ENCODE data around the gene SLC46A1.

SLC46A1 gene

GRCh38 chr17:28379814-28380801 is 25.9 kb downstream of the SLC46A1 start:
- DNase-seq (ENCODE audit: low spot score), result no peak

GRCh38 chr17:28372945-28373274 is 33.1 kb downstream of the SLC46A1 start:
- no peak for DNase-seq (ENCODE audit: low spot score)

GRCh38 chr17:28372203-28372944 is 33.6 kb downstream of the SLC46A1 start:
- no peak for DNase-seq (ENCODE audit: low spot score)

GRCh38 chr17:28371245-28372202 is 34.5 kb downstream of the SLC46A1 start, which contains the start of gene SARM1:
TSS of gene SARM1 (plus strand) at chr17:28371694. CDS start at chr17:28372033, 339 bp downstream.
- DNase-seq (ENCODE audit: low spot score), result peak; percentile 82

DNA sequence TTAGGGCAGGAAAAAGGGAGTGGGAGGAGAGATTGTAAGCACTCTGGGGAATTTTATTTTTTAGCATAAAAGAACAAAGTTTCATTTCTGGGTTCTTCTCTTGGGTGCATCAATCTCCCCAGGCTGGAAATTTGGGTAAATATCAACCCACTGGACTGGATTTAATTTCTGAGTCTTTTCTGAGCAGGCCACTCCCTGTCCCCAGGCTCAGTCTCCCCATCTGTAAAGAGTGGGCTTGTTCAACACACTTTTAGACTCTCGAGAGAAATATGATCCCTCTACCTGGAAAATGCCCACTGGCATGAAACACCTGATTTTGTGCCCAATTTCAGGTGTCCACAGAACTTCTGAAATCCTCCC is 35.3 kb downstream of the SLC46A1 start:
- no peak for DNase-seq (ENCODE audit: low spot score)

GRCh38 chr17:28370035-28370743 is 35.8 kb downstream of the SLC46A1 start, which contains the start of gene VTN:
TSS of gene VTN (minus strand) at chr17:28370307. CDS start at chr17:28370203, 104 bp downstream.
- no peak for DNase-seq (ENCODE audit: low spot score)

DNA sequence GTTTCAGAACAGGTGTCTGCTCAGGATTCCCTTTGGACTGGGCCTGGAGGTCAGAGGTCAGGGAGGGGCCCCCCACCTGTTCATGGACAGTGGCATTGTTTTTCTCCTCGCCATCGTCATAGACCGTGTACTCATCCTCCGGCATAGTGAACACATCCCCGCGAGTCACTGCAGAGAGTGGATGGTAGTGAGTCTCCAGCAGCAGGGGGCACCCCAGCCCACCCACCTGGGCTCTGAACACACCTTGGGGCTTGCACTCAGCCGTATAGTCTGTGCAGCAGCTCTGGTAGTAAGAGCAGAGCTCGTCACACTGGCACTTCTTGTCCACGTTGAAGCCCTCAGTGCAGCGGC is 36.4 kb downstream of the SLC46A1 start:
- no peak for DNase-seq (ENCODE audit: low spot score)

- DNase-seq (ENCODE audit: low spot score), result no peak
Observed at GRCh38 chr17:28368915-28369683, 36.9 kb downstream of the SLC46A1 start.

DNA sequence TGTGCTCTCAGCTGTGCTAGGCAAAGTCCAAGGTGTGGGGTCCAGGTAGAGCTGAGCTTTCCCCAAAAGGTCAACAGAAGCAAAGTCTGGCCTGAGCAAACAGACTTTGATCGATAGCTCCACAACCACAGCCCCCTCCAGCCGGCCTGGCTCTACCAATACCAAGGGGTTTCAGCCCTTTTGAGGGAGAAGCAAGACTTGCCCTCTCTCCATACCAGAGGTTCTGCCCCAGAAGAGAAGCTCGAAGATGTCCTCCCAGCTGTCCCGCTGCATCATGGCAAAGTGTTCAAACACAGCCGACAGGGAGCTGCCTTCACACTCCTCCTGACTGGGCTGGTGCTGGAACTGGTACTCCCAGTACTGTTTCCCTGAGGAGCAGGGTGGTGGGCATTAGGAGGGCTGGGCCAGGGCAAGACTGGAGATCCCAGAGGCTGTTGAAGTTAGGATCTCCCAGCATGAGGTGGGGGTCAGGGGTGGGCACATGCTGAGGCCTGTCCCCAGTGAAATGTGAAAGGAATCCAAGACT is 37.6 kb downstream of the SLC46A1 start:
- no peak for DNase-seq (ENCODE audit: low spot score)

DNA sequence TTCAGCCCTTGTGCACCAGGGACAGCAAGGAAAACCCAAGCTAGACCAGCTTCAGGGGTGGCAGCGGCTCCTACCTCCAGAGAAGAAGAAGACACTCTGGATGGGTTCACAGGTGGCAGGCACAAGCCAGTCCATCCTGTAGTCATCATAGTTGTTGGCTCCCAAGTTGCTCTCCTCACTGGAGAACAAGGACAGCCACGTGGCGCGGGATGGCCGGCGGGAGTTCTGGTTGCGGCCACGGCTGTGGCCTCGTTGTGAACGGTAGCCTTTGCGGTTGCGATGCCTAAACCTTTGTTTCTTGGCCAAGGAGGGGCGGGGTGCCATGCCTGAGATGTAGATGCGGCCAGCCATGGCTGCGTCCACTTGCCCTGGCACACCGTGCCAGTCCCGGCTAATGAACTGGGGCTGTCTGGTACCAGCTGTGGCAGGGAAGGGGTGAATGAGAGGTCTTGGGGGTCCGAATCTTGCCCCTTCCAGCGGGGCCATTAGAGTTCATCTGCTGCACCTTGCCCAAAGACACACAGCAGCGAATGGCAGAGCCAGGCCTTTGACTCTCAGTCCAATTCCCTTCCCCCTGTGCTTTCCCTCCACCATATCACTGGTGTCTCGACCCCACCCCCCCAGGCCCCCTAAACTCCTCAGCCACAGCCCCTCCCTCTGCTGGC is 38.2 kb downstream of the SLC46A1 start:
- DNase-seq (ENCODE audit: low spot score), result no peak

GRCh38 chr17:28366605-28367004 is 39.4 kb downstream of the SLC46A1 start:
- no peak for DNase-seq (ENCODE audit: low spot score)

DNA sequence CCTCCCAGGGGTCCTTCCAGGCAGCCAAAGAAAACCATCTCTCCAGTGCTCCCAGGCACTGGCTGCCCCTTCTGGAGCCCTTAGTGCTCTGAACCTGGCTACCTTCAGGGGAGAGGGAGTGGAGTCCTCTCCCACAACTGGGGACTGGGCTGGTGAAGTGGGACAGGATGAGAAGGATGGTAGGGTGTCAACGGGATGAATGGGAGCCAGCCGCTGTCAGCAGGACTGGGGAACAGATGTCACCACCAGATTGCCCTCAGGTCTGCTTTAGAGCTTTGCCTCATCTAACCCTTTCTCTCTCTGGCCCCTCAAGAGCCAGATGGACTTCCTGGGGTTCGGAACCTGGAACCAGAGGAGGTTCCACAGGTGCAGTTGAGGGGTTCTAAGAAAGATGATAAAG is 40.5 kb downstream of the SLC46A1 start:
- no peak for DNase-seq (ENCODE audit: low spot score)

DNA sequence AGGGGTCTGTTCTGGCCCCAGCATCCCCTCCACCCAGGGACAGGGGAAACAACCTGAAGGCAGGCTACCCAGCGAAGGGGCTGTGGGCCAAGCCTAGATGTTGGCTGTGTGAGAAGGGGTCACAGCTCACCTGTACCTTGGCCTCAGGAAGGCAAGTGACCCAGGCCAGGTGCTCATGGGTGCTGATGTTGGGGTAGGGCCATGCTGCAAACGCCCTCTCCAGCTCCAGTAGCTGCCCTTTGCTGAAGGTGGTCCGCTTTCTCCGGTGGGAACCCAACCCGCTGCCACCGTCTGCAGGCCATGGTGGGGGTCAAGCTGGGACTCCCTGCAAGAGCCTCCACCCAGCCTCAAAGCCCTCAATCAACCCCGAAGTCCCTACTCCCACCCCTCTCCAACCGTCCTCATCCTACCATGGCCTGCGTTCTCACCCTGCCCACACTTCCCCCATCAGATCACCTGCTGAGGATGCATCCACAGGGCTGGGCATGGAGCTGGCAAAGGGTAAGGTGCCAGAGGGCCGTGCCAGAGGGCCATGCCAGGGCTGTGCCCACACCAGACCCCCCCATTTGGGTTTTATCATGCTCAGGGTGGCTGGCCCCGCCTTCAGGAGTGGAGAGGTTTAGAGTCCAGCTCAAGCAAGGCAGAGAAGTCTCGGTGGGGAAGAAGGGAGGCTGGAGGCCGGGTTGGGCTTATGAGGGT is 41.2 kb downstream of the SLC46A1 start, which contains the start of gene SEBOX:
SEBOX (minus strand) TSS at position 535 of the 699 bp plus-strand sequence; CDS start at position 487, 48 bp downstream.
- no peak for DNase-seq (ENCODE audit: low spot score)

DNA sequence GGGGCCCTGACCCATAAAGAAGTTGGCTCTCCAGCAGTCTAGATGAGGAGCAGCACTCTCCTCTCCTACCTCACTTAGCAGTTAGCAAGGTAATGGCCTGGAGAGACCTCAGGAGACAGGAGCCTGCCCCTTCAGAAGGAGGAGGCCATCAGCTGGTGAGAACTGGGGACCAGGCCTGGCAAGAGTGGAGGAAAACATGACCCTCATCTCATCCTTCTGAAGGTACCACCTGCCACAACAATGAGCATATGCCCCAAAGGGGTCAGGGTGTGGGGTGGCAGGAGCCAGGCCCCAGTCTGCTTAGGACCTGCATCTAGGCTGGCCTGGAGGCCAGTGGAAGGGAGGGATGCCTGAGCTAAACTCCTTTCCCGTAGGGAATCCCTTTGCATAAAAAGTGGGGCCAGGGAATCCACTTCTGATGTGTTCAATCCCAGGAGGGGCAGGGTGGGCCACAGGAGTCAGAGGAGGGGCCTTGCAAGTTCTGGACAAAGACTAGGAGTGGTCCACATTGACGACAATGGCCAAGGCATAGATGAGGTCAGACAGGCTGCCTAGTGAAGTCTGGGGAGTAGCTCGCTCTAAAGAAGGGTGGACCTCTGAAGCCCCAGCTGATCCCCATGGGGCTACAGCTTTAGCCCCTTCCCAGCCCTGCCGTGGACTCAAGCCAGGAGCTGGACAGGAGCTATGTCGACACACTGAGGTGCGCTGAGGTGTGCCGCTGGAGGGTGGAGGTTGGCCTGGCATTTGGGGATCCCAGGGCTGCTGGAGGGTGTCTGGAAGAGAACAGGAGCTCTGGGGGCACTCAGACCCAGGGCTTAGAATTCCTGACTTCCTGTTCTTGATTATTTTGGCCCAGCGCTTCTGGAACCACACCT is 42.0 kb downstream of the SLC46A1 start:
- DNase-seq (ENCODE audit: low spot score), result no peak

GRCh38 chr17:28363186-28363585 is 42.8 kb downstream of the SLC46A1 start:
- DNase-seq (ENCODE audit: low spot score), result no peak

DNA sequence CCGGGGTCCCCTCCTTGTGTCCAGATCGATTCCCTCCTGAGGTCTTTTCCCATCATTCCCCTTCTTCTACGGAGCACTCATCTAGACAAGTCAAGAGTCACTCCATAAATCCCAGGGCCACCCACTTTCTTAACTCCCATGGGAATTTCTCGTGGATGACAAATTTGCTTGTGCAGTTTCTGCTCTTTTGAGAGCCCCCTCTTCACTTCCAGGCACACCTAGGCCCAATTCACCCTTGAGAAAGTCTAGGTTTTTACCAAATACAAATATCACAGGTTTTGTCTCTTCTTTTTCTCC is 48.2 kb downstream of the SLC46A1 start:
- no peak for DNase-seq (ENCODE audit: low spot score)

DNA sequence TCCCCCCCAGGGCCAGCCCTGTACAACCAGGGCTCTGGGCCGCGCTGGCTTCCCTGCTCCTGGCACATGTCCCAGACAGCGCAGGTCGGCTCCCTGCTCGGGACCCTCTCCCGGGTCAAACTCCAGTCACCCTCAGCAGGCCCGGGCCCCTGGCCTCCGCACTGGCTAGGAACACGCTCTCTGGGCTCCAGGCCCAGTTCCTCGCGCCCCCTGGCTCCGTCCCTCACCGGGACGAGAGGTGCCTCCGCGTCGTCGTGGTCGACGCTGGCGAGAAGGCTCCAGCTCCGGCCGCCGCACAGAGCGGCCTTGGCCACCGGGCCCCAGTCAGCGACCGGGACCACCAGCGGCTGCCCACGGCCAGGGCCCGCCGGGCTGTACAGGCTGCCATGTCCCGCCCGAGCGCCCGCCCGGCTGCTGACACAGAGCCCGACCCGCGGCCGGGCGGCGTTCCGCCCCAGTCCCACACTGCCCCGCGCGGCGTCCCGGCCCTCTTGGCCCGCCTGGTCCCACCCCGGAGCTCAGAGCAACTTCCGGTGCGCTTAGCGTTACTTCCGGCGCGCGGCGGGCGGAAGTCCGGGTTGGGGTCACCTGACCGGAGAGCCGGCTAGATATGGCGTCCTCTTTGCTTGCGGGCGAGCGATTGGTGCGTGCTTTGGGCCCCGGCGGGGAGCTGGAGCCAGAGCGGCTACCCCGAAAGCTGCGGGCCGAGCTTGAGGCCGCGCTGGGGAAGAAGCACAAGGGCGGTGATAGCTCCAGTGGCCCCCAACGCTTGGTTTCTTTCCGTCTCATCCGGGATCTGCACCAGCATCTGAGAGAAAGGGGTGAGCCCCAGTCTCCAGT is 48.7 kb downstream of the SLC46A1 start, which contains the start of gene POLDIP2:
POLDIP2 (minus strand) TSS at position 467 of the 840 bp plus-strand sequence; CDS start at position 388, 79 bp downstream.
- DNase-seq (ENCODE audit: low spot score), result peak; percentile 97

Data from left forelimb (tissue), 1 donor.